Smooth muscle cell of the pulmonary artery (primary cell): ENCODE data around the gene DTYMK. TPM values are rescaled to one million over a fixed set of nuclear protein-coding genes. Genes with fewer than 3 reads are reported as not detected.

ENCODE experiments used
- total RNA-seq: library from RNA; depleted of rRNA; stranded (reverse); fragments of >200 nt; gene quantifications from 2 replicates; pipeline ENCODE4 v1.2.3, GENCODE V29; 2014

DTYMK gene, protein sequence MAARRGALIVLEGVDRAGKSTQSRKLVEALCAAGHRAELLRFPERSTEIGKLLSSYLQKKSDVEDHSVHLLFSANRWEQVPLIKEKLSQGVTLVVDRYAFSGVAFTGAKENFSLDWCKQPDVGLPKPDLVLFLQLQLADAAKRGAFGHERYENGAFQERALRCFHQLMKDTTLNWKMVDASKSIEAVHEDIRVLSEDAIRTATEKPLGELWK
- total RNA-seq: 12.4 and 14.7 TPM in 2 replicates

GRCh38 chr2:241686650-241687425, at the start of gene DTYMK:
Gene DTYMK, minus strand, starts transcription at chr2:241686815. Its CDS starts 32 bp downstream, at chr2:241686783.

DNA sequence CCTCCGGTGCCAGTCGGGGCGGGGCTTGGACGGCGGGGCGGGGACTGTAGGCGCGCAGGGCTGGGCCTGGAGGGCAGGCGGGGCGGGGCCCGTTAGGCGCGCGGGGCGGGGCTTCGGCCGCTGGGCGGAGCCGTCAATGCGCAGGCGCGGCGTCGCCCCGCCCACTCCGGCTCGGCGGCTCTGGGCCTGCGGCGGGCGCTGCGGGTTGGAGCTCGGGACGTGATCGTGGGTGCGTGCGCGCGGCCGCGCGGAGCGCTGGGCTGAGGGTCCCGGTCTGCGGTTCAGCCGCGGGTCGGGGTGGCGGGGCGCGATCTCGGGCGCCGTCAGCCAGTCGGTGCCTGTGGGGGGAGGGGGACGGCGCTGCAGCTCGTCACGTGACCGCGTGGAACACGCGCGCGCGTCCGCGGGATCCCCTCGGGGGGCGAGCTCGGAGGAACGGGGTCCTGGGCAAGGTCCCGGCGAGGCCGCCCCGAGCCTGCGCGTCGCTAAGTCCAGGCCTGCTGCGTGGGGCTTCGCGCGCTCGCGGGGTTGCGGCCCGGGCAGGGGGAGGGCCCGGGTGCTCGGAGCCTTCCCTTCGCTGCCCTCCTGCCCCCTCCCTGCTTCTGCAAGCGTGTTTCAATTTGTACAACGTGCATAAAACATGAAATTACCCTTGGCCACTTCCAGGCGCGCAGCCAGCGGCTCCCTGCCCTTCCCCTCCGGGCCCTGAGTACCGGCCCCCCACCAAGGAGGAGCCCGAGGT, 48.0 kb upstream of the DTYMK start, which contains the start of gene D2HGDH:
Gene D2HGDH, plus strand, starts transcription at position 164 of the 742 bp plus-strand sequence. CDS start 595 bp downstream, outside the sequence.

DNA sequence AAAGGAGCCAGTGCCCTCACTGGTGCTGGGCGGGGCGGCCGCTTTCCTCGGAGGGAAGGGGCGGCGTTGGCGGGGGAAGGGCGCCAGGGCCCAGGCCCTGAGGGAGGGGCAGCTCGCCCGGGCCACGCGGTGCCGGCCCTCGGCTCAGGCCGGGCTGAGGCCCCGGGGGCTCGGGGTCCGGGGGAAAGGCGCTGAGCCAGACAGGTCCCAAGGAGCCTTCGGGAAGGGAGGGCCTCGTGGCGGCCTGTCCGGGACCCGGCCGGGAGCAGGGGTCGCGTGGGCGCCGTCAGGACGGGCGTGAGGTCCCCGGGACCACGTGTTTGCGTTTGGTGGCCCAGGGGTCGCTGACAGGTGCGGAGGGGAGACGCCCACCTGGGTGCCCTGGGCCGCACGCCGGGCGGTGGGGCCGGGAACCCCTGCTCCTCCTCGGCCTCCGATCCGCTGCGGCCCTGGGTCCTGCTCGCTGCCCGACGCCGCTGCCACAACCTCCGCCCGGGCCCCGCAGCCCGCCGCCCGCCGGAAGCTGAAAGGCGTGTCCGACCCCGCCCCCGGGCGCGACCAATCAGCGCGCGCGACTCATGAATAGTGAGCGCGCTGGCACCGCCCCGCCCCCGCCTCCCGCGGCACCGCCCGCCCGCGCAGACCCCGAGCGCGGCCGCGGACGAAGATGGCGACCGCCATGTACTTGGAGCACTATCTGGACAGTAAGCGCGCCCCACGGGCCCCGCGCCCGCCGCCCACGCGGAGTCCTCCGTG, 15.0 kb upstream of the DTYMK start, which contains the start of gene ING5:
Gene ING5, plus strand, starts transcription at position 641 of the 756 bp plus-strand sequence. Its CDS starts 27 bp downstream, at position 668.

GRCh38 chr2:241637018-241637794, 49.4 kb downstream of the DTYMK start, which contains the start of the genes ATG4B and THAP4:
Gene ATG4B, plus strand, starts transcription at chr2:241637693. Its CDS starts 22 bp downstream, at chr2:241637715.
Gene THAP4, minus strand, starts transcription at chr2:241637158. Its CDS starts 141 bp downstream, at chr2:241637017.

Other genes starting within 250 kb of the DTYMK start
- gene STK25, start 178.2 kb downstream of the DTYMK start, total RNA-seq: 189 and 239 TPM in 2 replicates
- gene BOK, start 128.1 kb downstream of the DTYMK start, total RNA-seq: 13.4 and 14.5 TPM in 2 replicates
- 29.3 and 43.5 TPM in 2 replicates for gene THAP4, start 49.7 kb downstream of the DTYMK start, total RNA-seq
- gene ATG4B, start 49.1 kb downstream of the DTYMK start, total RNA-seq: 57.5 and 74.7 TPM in 2 replicates
- 35.1 and 40.1 TPM in 2 replicates for gene ING5, start 15.2 kb upstream of the DTYMK start, total RNA-seq
- gene D2HGDH, start 47.8 kb upstream of the DTYMK start, total RNA-seq: 19.2 and 27.4 TPM in 2 replicates
- gene GAL3ST2, start 90.0 kb upstream of the DTYMK start, total RNA-seq: 0.33 and 0.46 TPM in 2 replicates
- 0.07 and 0.13 TPM in 2 replicates for gene NEU4, start 122.4 kb upstream of the DTYMK start, total RNA-seq
- gene PDCD1, start 172.1 kb upstream of the DTYMK start, total RNA-seq: not detected in 2 replicates
- not detected in 2 replicates for gene RTP5, start 182.9 kb upstream of the DTYMK start, total RNA-seq